A549 (cell line): ENCODE data around the gene RAG2.

Experiments used
- CEBPB ChIP-seq, 2 experiments: fragments of >200 bp in 1 of 2; sonication (Bioruptor Twin) in 1 of 2; formaldehyde crosslinking in 1 of 2; IDR thresholded peaks; 2 replicates each; pipeline ENCODE4 v1.6.1; 2012 to 2016
- CHD2 ChIP-seq: fragments of 150-350 bp; IDR thresholded peaks from 2 replicates; pipeline ENCODE4 v1.6.1; 2014; ENCODE audit warnings: low read length; ENCODE audit not compliant: partially characterized antibody
- GATA3 ChIP-seq: IDR thresholded peaks from 2 replicates; pipeline ENCODE4 v1.6.1; 2012; ENCODE audit warnings: borderline replicate concordance
- HDAC2 ChIP-seq: fragments of 200-600 bp; sonication (generic); IDR thresholded peaks from 2 replicates; pipeline ENCODE4 v1.6.1; 2016
- JUNB ChIP-seq: fragments of >200 bp; sonication (Bioruptor Twin); formaldehyde crosslinking; IDR thresholded peaks from 2 replicates; pipeline ENCODE4 v1.6.1; 2016
- POLR2A ChIP-seq: IDR thresholded peaks from 2 replicates; pipeline ENCODE4 v1.6.1; 2012; ENCODE audit warnings: mild to moderate bottlenecking, low read length
- RFX5 ChIP-seq: fragments of 450-650 bp; IDR thresholded peaks from 2 replicates; pipeline ENCODE4 v1.7.1; 2014; ENCODE audit warnings: antibody characterized with exemption, mild to moderate bottlenecking, moderate library complexity
- ZC3H11A ChIP-seq: fragments of 450-650 bp; IDR thresholded peaks from 2 replicates; pipeline ENCODE4 v1.6.1; 2014; ENCODE audit warnings: antibody characterized with exemption, mild to moderate bottlenecking
- ZFP36 ChIP-seq: fragments of 450-650 bp; IDR thresholded peaks from 2 replicates; pipeline ENCODE4 v1.6.1; 2014; ENCODE audit warnings: borderline replicate concordance; ENCODE audit not compliant: partially characterized antibody
- TF ChIP-seq, protein P1 (sequence below): IDR thresholded peaks from 2 replicates; pipeline ENCODE4 v1.6.1; 2012
- TF ChIP-seq, protein P2 (sequence below): fragments of >200 bp; sonication (Bioruptor Twin); formaldehyde crosslinking; IDR thresholded peaks from 3 replicates; pipeline ENCODE4 v1.5.1; 2016
- TF ChIP-seq, protein P3 (sequence below): IDR thresholded peaks from 2 replicates; pipeline ENCODE4 v1.6.1; 2012
- TF ChIP-seq, protein P4 (sequence below): fragments of 200-600 bp; sonication (generic); IDR thresholded peaks from 2 replicates; pipeline ENCODE4 v1.6.1; 2016; ENCODE audit warnings: antibody characterized with exemption, mild to moderate bottlenecking, moderate library complexity
- TF ChIP-seq, protein P5 (sequence below): fragments of 150-350 bp; IDR thresholded peaks from 2 replicates; pipeline ENCODE4 v1.6.1; 2014; ENCODE audit warnings: low read depth, mild to moderate bottlenecking, low read length

DNA sequence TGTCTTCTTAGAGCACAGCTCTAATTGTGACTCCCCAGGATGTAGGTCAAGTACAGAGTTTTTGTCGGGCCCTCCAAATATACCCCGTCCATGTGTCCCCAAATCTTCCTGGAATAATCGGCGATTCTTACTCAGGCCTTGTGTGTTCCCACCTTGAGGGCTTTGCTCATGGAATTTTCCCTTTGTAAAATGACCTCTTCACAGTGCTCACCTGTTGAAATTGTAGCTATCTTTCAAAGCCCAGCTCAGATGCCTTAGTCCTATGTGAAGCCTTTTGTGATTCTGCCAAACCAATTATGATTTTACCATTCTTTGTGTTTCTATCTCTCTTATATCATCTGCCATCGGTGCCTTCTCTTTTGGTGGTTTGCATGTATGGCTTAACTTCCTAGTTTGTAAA, 30.1 kb upstream of the RAG2 start:
- TF ChIP-seq, protein P1, sequence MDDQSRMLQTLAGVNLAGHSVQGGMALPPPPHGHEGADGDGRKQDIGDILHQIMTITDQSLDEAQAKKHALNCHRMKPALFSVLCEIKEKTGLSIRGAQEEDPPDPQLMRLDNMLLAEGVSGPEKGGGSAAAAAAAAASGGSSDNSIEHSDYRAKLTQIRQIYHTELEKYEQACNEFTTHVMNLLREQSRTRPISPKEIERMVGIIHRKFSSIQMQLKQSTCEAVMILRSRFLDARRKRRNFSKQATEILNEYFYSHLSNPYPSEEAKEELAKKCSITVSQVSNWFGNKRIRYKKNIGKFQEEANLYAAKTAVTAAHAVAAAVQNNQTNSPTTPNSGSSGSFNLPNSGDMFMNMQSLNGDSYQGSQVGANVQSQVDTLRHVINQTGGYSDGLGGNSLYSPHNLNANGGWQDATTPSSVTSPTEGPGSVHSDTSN = no peak
- TF ChIP-seq, protein P2, sequence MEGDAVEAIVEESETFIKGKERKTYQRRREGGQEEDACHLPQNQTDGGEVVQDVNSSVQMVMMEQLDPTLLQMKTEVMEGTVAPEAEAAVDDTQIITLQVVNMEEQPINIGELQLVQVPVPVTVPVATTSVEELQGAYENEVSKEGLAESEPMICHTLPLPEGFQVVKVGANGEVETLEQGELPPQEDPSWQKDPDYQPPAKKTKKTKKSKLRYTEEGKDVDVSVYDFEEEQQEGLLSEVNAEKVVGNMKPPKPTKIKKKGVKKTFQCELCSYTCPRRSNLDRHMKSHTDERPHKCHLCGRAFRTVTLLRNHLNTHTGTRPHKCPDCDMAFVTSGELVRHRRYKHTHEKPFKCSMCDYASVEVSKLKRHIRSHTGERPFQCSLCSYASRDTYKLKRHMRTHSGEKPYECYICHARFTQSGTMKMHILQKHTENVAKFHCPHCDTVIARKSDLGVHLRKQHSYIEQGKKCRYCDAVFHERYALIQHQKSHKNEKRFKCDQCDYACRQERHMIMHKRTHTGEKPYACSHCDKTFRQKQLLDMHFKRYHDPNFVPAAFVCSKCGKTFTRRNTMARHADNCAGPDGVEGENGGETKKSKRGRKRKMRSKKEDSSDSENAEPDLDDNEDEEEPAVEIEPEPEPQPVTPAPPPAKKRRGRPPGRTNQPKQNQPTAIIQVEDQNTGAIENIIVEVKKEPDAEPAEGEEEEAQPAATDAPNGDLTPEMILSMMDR = no peak
- TF ChIP-seq ZFP36 = no peak
- TF ChIP-seq CEBPB (IDR thresholded peaks at IDR 0.05) = no peak
- TF ChIP-seq, protein P3, sequence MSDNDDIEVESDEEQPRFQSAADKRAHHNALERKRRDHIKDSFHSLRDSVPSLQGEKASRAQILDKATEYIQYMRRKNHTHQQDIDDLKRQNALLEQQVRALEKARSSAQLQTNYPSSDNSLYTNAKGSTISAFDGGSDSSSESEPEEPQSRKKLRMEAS = no peak
- TF ChIP-seq, protein P4, sequence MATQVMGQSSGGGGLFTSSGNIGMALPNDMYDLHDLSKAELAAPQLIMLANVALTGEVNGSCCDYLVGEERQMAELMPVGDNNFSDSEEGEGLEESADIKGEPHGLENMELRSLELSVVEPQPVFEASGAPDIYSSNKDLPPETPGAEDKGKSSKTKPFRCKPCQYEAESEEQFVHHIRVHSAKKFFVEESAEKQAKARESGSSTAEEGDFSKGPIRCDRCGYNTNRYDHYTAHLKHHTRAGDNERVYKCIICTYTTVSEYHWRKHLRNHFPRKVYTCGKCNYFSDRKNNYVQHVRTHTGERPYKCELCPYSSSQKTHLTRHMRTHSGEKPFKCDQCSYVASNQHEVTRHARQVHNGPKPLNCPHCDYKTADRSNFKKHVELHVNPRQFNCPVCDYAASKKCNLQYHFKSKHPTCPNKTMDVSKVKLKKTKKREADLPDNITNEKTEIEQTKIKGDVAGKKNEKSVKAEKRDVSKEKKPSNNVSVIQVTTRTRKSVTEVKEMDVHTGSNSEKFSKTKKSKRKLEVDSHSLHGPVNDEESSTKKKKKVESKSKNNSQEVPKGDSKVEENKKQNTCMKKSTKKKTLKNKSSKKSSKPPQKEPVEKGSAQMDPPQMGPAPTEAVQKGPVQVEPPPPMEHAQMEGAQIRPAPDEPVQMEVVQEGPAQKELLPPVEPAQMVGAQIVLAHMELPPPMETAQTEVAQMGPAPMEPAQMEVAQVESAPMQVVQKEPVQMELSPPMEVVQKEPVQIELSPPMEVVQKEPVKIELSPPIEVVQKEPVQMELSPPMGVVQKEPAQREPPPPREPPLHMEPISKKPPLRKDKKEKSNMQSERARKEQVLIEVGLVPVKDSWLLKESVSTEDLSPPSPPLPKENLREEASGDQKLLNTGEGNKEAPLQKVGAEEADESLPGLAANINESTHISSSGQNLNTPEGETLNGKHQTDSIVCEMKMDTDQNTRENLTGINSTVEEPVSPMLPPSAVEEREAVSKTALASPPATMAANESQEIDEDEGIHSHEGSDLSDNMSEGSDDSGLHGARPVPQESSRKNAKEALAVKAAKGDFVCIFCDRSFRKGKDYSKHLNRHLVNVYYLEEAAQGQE = no peak
- TF ChIP-seq JUNB = no peak
- TF ChIP-seq HDAC2 = no peak
- no peak for TF ChIP-seq POLR2A
- TF ChIP-seq, protein P5, sequence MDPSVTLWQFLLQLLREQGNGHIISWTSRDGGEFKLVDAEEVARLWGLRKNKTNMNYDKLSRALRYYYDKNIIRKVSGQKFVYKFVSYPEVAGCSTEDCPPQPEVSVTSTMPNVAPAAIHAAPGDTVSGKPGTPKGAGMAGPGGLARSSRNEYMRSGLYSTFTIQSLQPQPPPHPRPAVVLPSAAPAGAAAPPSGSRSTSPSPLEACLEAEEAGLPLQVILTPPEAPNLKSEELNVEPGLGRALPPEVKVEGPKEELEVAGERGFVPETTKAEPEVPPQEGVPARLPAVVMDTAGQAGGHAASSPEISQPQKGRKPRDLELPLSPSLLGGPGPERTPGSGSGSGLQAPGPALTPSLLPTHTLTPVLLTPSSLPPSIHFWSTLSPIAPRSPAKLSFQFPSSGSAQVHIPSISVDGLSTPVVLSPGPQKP = no peak
- no peak for TF ChIP-seq RFX5
- TF ChIP-seq GATA3 = no peak
- TF ChIP-seq CHD2 = no peak
- TF ChIP-seq ZC3H11A = no peak
